Ecto neural progenitor cell (in vitro differentiated cells): Measurements from ENCODE around the gene UCHL5.
"Not testable (repeated sequence)": the region's sequence is repeated elsewhere in the genome, so short reads cannot be mapped to it uniquely, and the experiment has no call there.

Experiments used
- DNase-seq: peaks from one replicate; pipeline ENCODE4 v3.0.0-alpha.2; 2018; ENCODE audit warnings: low spot score

Gene UCHL5

DNA sequence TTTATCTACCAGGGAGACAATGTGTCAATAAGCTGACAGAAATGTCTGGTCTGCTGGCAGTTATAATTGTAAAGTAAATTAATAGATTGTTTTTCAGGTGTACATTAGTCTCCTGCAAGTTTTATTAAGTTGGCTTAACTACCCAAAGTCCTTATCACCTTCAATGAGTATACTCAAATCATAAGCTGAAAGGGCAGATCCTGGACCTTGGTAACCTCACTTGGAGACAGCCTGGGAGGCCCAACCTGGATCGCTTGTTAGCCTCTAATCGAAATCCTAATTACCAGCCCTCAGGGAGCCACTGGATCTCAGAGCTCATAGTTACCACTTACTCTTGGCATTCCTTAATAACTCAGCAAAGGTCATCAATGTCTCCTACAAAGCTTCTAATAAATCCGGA lies 49.7 kb downstream of the UCHL5 start:
- no peak for DNase-seq

DNA sequence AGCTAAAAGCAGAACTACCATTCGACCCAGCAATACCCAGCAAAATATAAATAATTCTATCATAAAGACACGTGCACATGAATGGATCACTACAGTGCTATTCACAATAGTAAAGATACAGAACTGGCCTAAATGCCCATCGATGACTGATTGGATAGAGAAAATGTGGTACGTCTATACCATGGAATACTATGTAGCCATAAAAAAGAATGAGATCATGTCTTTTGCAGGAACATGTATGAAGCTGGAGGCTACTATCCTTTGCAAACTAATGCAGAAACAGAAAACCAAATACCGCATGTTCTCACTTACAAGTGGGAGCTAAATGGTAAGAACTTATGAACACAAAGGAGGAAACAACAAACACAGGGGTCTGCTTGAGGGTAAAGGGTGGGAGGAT lies 53.4 kb downstream of the UCHL5 start:
- DNase-seq = no peak

DNA sequence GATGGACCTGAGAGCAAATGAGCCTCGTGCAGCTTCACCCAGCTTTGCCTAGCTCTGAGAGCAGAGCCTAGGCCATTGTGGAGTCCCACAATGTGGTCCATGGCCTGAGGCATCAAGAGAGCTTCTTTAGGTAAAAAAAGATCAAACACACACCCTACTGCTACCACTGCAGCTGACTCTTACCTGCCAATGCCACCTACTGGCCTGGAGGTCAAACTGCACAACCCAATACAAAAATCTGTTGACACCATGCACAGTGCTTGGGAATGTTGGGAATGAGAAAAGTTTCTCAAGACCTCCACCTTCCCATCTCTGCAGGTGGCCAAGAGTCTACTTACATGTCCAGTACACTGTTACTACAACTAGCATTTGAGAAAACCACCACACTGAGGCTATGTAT lies 60.6 kb downstream of the UCHL5 start:
- DNase-seq = no peak

DNA sequence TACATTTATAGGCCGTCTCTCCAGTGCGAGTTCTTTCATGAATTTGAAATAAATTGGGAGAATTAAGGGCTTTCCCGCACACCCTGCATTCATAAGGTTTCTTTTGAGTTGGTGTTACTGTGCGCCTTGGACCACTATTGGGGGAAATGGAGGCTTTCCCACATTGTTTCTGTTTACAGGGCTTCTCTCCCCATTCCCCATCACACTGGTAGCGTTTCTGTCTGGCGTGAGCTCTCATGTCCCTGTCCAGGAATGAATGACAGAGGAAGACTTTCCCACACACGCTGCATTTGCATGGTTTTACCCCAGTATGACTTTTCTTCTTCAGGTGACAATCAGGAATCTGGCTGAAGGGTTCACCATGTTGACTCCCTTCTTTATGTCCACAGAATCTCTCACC lies 65.0 kb downstream of the UCHL5 start:
- no peak for DNase-seq

DNA sequence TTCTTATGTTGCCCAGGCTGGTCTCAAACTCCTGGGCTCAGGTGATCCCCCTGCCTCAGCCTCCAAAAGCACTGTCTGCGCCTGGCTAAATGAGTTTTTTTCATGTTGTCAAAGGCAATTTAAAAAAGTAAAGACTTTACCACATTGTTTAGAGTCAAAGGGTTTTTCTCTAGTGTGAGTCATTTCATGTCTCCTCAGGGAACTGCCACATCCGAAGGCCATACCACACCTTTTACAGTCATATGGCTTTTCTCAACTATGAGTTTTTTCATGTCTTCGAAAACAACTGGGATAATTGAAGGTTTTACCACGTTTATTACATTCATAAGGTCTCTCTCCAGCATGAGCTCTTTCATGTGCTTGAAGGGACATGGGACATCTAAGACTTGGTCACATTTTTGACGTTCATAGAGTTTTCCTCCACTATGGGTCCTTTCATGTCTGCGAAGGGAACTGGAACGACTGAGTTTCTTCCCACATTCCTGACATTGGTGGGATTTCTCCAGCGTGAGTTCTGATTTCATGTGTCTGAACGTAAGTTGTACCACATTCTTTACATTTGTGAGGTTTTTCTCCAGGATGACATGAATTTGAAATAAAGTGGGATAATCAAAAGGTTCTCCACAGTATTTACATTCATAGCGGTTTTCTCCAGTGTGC lies 65.6 kb downstream of the UCHL5 start:
- DNase-seq = no peak

DNA sequence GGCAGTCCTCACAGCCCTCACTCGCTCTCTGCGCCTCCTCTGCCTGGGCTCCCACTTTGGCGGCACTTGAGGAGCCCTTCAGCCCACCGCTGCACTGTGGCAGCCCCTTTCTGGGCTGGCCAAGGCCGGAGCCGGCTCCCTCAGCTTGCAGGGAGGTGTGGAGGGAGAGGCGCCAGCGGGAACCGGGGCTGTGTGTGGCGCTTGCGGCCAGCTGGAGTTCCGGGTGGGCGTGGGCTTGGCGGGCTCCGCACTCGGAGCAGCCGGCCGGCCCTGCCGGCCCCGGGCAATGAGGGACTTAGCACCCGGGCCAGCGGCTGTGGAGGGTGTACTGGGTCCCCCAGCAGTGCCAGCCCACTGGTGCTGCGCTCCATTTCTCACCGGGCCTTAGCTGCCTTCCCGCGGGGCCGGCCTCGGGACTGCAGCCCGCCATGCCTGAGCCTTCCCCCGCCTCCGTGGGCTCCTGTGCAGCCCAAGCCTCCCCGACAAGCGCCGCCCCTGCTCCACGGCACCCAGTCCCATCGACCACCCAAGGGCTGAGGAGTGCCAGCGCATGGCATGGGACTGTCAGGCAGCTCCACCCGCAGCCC lies 72.3 kb downstream of the UCHL5 start:
- DNase-seq = not testable (repeated sequence)

DNA sequence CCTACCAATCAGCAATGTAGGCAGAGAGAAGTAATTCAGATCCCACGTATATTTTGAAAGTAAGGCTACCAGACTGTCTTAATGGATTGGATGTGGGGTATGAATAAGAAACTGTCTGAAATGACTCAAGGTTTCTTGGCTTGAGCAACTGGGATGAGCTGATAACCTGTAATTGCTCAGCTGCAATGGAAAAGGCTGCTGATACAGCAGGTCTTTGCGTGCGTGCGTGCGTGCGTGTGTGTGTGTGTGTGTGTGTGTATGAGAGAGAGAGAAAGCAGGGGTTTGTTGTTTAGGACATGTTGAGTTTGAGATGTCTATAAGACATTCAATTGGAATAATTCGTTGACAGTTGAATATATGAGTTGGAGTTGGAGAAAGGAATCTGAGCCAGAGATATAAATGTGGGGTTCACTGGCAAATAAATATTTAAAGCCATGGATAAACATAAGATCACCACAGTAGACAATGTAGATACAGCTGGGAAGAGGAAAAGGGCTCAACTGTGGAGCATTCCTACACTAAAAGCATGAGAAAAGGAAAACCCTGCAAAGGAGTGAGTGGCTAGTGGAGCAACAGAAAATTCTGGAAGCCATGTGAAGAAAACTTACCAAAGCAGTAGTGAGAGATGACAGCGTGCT lies 72.9 kb downstream of the UCHL5 start:
- DNase-seq = no peak

DNA sequence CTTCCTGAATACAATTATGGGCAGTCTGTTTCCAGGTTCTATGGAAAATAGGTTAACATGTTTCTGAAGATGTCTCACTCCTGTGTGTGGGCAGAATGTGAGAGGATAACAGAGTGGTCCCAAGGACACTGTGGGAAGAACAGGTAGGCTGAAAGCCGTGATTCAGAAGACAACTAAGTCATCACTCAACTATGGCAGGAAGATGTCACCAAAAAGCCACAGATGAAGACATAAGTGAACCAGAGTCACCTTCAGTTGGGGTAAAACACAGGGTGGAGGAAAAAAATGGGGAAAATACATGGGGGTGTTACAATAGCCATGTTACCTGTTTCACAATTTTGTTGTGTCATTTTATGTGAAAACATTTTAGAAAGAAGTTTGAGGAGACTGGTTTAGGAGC lies 75.1 kb downstream of the UCHL5 start:
- no peak for DNase-seq

DNA sequence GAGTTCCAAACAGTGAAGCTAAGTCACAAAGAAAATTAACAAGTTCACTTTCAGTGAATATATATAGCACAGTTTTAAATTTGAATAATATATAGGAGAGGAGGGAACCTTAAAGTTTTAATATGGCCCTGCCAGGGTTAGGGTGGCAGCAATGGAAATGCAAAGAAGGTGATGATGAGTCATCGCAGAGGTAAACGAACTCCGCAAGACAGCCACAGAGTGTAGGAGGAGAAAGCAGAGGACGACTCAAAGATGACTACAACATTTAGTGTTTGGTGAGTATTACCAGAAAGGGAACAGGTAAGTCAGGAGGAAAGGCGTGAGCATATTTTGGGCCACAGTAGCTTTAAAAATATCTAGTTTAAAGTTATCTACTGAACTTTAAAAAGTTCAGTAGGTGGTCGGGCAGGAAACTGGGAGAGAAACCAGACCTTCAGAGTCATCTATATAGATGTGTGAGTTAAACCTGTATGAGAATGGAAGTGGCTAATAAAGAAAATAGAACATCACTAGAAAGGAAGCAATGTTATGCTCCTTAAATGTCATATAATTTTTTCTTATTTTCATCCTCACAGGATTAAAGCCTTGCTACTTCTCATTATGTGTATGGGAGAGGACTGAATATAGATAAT lies 75.7 kb downstream of the UCHL5 start:
- no peak for DNase-seq

DNA sequence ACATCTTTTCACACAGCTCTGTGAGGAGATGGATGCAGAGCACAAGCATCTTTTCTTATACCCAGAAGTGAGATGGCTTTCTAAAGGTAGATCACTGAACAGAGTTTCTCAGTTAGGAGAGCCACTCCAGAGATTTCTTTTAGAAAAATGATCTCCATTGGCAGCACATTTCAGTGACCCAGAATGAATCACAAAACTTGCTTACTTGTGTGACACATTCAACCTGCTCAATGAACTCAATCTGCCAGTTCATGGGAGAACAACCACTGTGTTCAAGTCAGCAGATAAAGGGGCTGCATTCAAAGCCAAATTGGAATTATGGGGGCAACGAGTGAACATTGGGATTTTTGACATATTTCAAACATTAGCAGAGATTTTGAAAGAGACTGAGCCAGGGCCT lies 78.3 kb downstream of the UCHL5 start:
- DNase-seq = no peak

DNA sequence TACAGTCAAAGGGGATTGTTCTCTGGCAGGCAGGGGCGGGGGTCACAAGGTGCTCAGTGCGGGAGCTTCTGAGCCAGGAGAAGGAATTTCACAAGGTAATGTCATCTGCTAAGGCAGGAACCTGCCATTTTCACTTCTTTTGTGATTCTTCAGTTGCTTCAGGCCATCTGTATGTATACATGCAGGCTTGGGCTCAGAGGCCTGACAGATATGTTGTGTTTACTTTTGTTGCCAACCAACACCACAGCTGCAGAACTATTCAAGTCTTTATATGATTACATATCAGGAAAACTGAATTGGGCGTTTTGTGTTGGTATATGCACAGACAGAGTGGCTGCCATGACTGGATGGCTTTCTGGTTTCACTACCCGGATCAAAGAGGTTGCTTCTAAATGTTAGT lies 78.8 kb downstream of the UCHL5 start:
- not testable (repeated sequence) for DNase-seq

DNA sequence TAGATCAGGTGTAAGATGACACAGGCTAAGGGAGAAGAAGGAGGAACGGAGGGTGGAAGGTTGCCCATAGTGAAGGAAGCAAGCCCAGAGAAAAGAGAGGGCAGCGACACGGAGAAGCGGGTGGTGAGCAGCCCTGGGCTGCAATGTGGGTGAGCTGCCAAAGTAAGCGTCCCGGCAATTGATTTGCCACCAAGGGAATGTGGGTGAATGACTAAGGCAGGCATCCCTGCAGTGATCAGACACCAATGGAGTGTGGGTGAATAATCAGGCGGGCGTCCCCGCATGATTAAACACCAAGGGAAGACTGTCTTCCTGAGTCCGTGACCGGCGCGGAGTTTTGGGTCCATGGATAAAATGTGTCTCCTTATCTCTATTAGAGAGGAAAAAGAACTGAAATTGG lies 79.6 kb downstream of the UCHL5 start:
- no peak for DNase-seq

DNA sequence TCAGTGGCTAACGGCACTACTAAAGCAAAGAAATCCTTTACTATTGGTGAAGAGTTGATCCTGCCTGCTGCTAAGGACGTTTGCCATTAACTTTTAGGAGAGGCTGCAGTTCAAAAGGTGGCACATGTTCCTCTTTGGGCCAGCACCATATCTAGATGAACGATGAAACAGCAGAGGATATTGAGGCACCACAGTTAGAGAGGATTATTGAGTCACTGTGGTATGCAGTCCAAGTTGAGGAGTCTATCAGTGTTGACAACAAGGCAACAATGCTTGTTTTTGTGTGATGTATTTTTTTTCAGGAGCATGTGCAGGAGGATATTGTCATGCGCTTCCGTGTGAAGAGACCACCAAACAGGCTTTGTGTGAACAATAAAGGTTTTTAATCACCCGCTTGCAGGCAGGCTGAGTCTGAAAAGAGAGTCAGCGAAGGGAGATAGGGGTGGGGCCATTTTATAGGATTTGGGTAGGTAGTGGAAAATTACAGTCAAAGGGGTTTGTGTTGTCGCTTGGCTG lies 80.9 kb downstream of the UCHL5 start:
- DNase-seq = no peak

DNA sequence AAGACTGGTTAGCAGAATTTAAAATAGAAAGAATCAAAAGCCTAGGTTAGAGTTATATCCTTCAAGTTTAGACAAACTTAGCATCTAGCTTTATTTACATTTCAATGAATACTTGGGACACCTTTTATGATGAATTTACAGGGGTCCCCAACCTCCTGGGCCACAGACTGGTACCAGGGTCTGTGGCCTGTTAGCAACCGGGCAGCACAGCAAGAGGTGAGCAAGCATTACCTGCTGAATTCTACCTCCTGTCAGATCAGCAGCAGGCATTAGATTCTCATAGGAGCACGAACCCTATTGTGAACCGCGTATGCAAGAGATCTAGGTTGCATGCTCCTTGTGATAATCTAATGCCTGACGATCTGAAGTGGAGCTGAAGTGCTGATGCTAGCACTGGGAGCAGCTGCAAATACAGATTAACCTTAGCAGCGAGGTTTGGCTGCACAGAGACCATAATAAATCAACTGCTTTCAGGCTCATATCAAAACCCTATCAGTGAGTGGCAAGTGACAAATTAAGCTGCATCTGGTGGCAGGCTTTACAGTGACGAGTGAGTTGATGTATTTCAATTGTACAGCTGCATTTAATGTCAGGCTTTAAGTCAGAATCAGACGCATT lies 82.0 kb downstream of the UCHL5 start:
- DNase-seq = no peak

DNA sequence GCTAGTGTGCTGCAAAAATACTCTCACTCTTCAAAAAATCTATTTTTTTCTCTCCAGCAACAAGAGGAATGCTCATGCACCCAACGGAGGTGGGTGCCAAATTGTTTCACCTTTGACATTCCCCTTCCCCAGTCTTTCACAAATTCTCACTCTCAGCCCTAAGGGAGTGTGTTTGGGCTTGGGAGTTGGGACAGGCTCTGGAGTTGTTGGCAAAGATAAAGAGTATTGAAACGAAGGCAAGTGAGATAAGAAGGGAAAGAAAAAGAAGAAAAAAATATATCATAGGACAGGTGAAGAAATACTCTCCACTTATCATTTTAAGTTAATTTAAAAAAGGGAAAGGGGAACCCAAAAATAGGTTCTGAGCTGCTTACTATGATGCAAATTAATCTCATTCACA lies 82.6 kb downstream of the UCHL5 start:
- DNase-seq = no peak

DNA sequence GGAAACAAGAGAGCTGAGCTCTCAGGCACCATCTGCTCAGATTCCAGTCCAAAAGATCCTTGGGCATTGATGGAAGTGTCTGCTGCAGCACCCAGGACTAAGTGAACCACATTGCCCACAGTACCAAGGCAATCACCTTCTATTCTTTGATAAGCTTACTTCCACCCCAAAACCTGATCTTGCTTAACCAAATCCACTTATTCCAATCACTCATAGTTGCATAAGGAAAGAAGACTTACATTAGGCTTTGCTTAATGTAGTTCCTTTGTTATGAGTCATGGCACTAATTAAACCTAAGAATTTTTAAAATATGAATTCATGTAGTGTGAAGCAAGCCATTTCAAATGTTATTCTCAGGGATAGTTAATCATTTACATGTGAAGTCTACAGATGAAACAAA lies 84.5 kb downstream of the UCHL5 start:
- no peak for DNase-seq

DNA sequence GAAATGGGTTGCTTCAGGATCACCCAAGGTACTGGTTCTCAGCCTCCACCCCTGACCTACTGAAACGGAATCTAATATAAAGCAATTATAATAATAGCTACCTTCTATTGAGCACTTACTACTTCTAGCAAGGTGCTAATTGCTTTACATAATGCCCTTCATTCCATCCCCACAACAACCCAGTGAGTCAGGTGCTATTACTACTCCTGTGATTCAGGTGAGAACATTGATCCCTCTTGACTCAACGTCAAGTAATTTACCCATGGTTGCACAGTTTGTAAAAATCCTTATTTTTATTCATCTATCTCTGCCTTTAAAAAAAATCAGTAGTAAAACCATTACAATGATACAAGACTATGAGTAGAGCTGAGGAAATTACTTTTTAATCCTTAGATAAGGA lies 85.2 kb downstream of the UCHL5 start:
- no peak for DNase-seq

DNA sequence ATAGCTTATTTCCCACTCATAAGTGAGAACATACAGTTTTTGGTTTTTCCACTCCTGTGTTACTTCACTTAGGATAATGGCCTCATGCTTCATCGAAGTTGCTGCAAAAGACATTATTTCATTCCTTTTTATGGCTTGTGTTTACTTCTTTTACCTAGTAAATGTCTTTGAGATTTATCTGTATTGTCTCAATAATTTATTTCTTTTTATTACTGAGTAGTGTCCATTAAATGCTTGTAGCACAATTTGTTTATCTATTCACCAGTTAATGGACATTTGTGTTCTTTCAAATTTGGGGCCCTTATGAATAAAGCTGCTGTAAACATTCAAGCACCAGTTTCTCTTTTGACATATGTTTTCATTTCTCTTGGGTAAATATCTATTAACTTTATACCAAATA lies 86.0 kb downstream of the UCHL5 start:
- no peak for DNase-seq

DNA sequence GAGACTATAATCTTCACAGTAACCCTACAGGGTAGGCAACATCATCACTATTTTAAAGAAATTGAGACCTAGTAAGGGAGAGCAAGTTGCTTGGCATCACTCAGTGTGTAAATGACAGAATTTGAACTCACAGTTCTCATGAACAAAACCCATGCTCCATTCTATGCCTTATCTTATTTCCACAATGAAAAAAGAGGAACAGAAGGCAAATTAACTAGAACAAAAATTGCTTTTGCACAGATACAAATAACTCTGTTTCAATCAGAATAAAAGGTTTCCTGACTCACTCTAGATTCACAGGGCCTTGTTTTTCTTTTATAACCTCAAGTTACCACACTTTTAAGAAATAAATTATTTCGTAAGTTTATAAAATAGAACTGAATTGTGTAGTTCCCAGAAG lies 90.1 kb downstream of the UCHL5 start:
- no peak for DNase-seq

DNA sequence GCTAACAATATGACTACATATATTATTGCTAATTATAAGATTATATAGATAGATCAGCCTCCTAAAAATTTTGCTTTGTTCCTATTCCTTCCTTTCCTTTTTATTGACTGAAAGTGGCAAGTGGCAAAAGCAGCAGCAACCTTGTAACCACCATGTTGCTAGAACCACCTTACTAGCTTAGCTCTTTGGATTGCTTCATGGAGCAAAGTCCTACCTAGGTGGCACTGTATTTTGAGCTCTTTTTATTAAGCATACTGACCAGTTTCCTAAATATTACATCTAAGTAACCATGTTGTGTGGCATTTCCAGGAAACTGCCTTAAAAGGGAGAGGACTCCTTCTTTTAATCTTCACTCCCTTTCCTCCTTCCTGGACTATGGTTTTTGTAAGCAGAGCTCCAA lies 90.8 kb downstream of the UCHL5 start:
- no peak for DNase-seq

DNA sequence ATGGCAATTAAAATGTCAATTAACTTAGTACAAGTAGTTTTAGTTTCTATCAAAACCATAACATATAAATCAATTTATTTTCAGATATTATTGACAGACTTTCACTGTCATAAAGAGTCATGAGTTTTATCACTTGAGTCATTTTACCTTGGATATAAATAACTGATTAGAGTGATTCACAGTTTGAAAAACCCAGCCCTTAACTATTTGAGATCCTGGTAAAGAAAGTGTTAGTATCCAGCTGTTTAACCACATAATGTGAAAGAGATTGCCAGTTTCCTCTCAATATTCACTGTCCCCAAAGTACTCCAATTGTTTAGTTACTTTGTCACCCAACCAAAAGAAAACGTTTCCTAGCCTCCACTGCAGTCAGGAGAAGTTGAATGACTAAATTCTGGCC lies 91.3 kb downstream of the UCHL5 start:
- no peak for DNase-seq

DNA sequence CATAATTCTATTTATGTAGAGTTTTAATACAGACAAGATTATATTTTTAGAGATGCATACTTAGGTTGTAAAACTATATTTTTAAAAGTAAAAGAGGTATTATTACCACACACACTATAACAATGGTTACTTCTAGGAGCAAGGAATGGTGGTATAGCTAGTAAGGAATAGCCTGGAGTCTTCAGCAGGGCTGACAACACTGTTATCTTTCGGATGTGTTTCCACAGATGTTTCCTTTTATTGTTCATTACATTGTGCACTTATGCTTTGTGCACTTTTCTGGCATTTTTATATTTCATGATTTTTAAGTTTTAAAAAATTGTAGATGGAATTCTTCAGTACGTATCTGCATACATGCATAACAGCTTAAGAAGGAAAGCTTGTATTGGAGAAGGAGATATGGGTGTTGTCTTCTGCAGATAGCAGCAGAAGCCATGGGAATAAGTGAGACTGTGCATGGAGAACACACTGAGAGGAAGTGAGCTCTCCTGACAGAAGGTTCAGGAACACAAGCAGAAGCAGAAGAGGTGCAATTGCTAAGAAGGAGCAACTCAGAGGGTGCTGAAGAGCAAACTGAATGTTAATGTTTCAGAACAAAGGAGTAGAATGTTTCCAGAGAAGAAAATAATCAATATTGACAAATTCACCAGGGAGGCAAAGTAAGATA lies 91.8 kb downstream of the UCHL5 start:
- no peak for DNase-seq
